GM23338 (cell line): ENCODE measurements around the gene CTNNA1. TPM values are rescaled to one million over a fixed set of nuclear protein-coding genes. Genes with fewer than 3 reads are reported as not detected.
A peak's percentile ranks its signal among the peaks of the same experiment; 100 is the strongest.

Experiments used
- ATAC-seq: fragments of 200-7000 bp; cut with Tn5 transposase; 3 replicates; pipeline ENCODE4 v1.9.1; 2020
- DNase-seq: peaks from one replicate; pipeline ENCODE4 v3.0.0-alpha.2; 2015; ENCODE audit warnings: low spot score
- H2AFZ ChIP-seq: fragments of 200-600 bp; sonication (generic); 2 replicates; pipeline ENCODE4 v1.8.0; 2016; ENCODE audit warnings: antibody characterized with exemption, mild to moderate bottlenecking, moderate library complexity
- H3F3A ChIP-seq: fragments of 200-600 bp; sonication (generic); replicated peaks from 2 replicates; pipeline ENCODE4 v1.8.0; 2017; ENCODE audit warnings: antibody characterized with exemption, mixed run types, low read depth
- H3K27ac ChIP-seq: fragments of 200-600 bp; sonication (generic); 2 replicates; pipeline ENCODE4 v1.6.1; 2016; ENCODE audit warnings: low read depth
- H3K27me3 ChIP-seq: fragments of 200-600 bp; sonication (generic); 2 replicates; pipeline ENCODE4 v1.8.0; 2016; ENCODE audit warnings: mild to moderate bottlenecking, mixed run types, moderate library complexity; ENCODE audit not compliant: insufficient read depth
- H3K36me3 ChIP-seq: fragments of 200-600 bp; sonication (generic); 2 replicates; pipeline ENCODE4 v1.8.0; 2016; ENCODE audit warnings: mild to moderate bottlenecking; ENCODE audit not compliant: insufficient read depth
- H3K4me1 ChIP-seq: fragments of 200-600 bp; sonication (generic); 2 replicates; pipeline ENCODE4 v1.8.0; 2016; ENCODE audit warnings: mild to moderate bottlenecking, moderate library complexity; ENCODE audit not compliant: insufficient read depth
- H3K4me2 ChIP-seq: fragments of 200-600 bp; sonication (generic); 2 replicates; pipeline ENCODE4 v1.7.1; 2017; ENCODE audit warnings: mixed run types
- H3K4me3 ChIP-seq: fragments of 200-600 bp; sonication (generic); 2 replicates; pipeline ENCODE4 v1.6.1; 2016; ENCODE audit warnings: mixed run types
- H3K79me2 ChIP-seq: fragments of 200-600 bp; sonication (generic); replicated peaks from 2 replicates; pipeline ENCODE4 v1.8.0; 2017; ENCODE audit warnings: mild to moderate bottlenecking; ENCODE audit not compliant: insufficient read depth
- H3K9me2 ChIP-seq: fragments of 200-600 bp; sonication (generic); 2 replicates; pipeline ENCODE4 v1.8.0; 2017; ENCODE audit not compliant: insufficient read depth
- H4K20me1 ChIP-seq: fragments of 200-600 bp; sonication (generic); replicated peaks from 2 replicates; pipeline ENCODE4 v1.8.0; 2017; ENCODE audit warnings: mild to moderate bottlenecking; ENCODE audit not compliant: insufficient read depth
- H3K27ac Mint-ChIP-seq: 2 replicates; pipeline ENCODE4 v1.8.0; 2020; ENCODE audit warnings: inconsistent platforms, mild to moderate bottlenecking, moderate library complexity, mixed read lengths
- H3K27me3 Mint-ChIP-seq: 3 replicates; pipeline ENCODE4 v1.8.0; 2022; ENCODE audit warnings: low read depth, mild to moderate bottlenecking, moderate library complexity, mixed read lengths, inconsistent platforms; ENCODE audit not compliant: insufficient read depth, poor library complexity
- H3K36me3 Mint-ChIP-seq: 3 replicates; pipeline ENCODE4 v1.8.0; 2021; ENCODE audit warnings: low read depth, mild to moderate bottlenecking, inconsistent platforms, moderate library complexity, mixed read lengths
- H3K4me1 Mint-ChIP-seq: 3 replicates; pipeline ENCODE4 v1.8.0; 2020; ENCODE audit warnings: mild to moderate bottlenecking, inconsistent platforms, mixed read lengths
- H3K4me3 Mint-ChIP-seq: 3 replicates; pipeline ENCODE4 v1.8.0; 2021; ENCODE audit warnings: moderate library complexity, mild to moderate bottlenecking, inconsistent platforms, mixed read lengths
- H3K9me3 Mint-ChIP-seq: 3 replicates; pipeline ENCODE4 v1.8.0; 2020; ENCODE audit warnings: moderate library complexity, mild to moderate bottlenecking, inconsistent platforms, mixed read lengths
- CREB1 ChIP-seq: fragments of 250-450 bp; sonication (Bioruptor Pico); IDR thresholded peaks from 2 replicates; pipeline ENCODE4 v1.5.0; 2020; ENCODE audit warnings: low read depth, mild to moderate bottlenecking, moderate library complexity
- CTCF ChIP-seq, 2 experiments: fragments of 200-600 bp in 1 of 2; sonication (generic) in 1 of 2; conservative IDR thresholded peaks; 2 replicates each; pipeline versions ENCODE4 v1.5.1 to v1.6.1; 2016 to 2017; ENCODE audit warnings: antibody characterized with exemption in 2 of 2, low read depth in 2 of 2, mild to moderate bottlenecking in 2 of 2, moderate library complexity in 1 of 2
- EZH2 ChIP-seq: fragments of 200-600 bp; sonication (generic); IDR thresholded peaks from one replicate; pipeline ENCODE4 v1.8.0; 2017; ENCODE audit warnings: antibody characterized with exemption, mild to moderate bottlenecking, low read depth; ENCODE audit not compliant: unreplicated experiment
- EZH2phosphoT487 ChIP-seq: fragments of 200-600 bp; sonication (generic); IDR thresholded peaks from one replicate; pipeline ENCODE4 v1.8.1; 2018; ENCODE audit warnings: antibody characterized with exemption; ENCODE audit not compliant: unreplicated experiment
- JUNB ChIP-seq: IDR thresholded peaks from one replicate; pipeline ENCODE4 v1.6.1; 2016; ENCODE audit warnings: antibody characterized with exemption; ENCODE audit not compliant: unreplicated experiment
- NANOG ChIP-seq: IDR thresholded peaks from 2 replicates; pipeline ENCODE4 v1.6.1; 2016; ENCODE audit warnings: antibody characterized with exemption, borderline replicate concordance
- POLR2AphosphoS5 ChIP-seq: IDR thresholded peaks from 2 replicates; pipeline ENCODE4 v1.6.1; 2016; ENCODE audit warnings: antibody characterized with exemption, low read depth
- REST ChIP-seq: IDR thresholded peaks from one replicate; pipeline ENCODE4 v1.6.1; 2018; ENCODE audit warnings: antibody characterized with exemption; ENCODE audit not compliant: unreplicated experiment
- STAT1 ChIP-seq: IDR thresholded peaks from one replicate; pipeline ENCODE4 v1.6.1; 2016; ENCODE audit warnings: antibody characterized with exemption; ENCODE audit not compliant: unreplicated experiment
- ZNF114 ChIP-seq: fragments of 250-450 bp; sonication (Bioruptor Pico); IDR thresholded peaks from 2 replicates; pipeline ENCODE4 v1.5.0; 2020; ENCODE audit warnings: mild to moderate bottlenecking, moderate library complexity
- ZNF331 ChIP-seq: fragments of 250-450 bp; sonication (Bioruptor Pico); IDR thresholded peaks from 2 replicates; pipeline ENCODE4 v1.5.0; 2020; ENCODE audit warnings: low read depth, mild to moderate bottlenecking, moderate library complexity
- polyA plus RNA-seq: library from polyadenylated mRNA; unstranded; fragments of >200 nt; fragmentation: Nextera tagmentation; extraction: Ambion mirVana; gene quantifications from 2 replicates; pipeline ENCODE4 v1.2.1, GENCODE V29; 2016
- total RNA-seq: library from RNA; depleted of rRNA; stranded (reverse); fragments of >200 nt; shearing (Covaris generic); gene quantifications from 2 replicates; pipeline ENCODE4 v1.2.3, GENCODE V29; 2014
- TF ChIP-seq, protein P1 (sequence below): fragments of 250-450 bp; sonication (Bioruptor Pico); IDR thresholded peaks from 2 replicates; pipeline ENCODE4 v1.5.0; 2020; ENCODE audit warnings: mild to moderate bottlenecking, moderate library complexity
- TF ChIP-seq, protein P2 (sequence below): IDR thresholded peaks from 2 replicates; pipeline ENCODE4 v1.6.1; 2016; ENCODE audit warnings: antibody characterized with exemption

CTNNA1 gene
- total and polyA plus RNA-seq, 2 experiments from 2014 or later = 111 to 348 TPM

DNA sequence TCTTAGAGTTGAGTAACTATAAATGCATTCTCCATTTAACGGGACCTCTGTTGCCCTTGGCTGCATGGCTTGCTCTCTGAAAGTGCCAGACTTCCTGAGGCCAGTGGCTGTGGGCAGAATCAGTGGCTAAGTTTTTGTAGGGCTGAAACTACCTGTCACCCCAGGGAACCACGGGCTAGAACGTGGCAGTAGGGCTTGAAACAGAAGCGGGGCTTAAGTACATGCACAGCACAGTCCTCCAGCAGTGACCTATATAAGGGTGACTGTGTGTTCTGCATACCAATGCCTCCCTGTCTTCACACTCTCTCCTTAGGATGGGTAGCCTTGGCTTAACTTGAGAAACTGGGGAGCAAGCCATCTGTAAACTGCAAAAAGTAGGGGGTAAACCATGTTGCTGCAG is 165.5 kb downstream of the CTNNA1 start:
- no peak overlapping the region for H2AFZ ChIP-seq
- peaks cover 10% of the 10 kb centered on the region; the same call in 1 of the 2 replicates for H3K79me2 ChIP-seq
- no peaks in the 10 kb centered on the region for H3F3A ChIP-seq
- no peak overlapping the region for H3K27ac ChIP-seq
- peaks cover 21% of the 10 kb centered on the region; the same call in 2 of the 3 replicates for H3K36me3 Mint-ChIP-seq
- H3K27me3 Mint-ChIP-seq = peaks cover 3% of the 10 kb centered on the region
- no peaks in the 10 kb centered on the region for H3K9me3 Mint-ChIP-seq
- peaks cover 10% of the 10 kb centered on the region; the same call in 2 of the 3 replicates for H3K4me1 Mint-ChIP-seq
- ATAC-seq = peak; percentile 89
- no peak overlapping the region for H3K4me2 ChIP-seq
- no peak overlapping the region for H3K4me3 Mint-ChIP-seq
- no peak overlapping the region for H3K27ac Mint-ChIP-seq
- no peaks in the 10 kb centered on the region for H3K36me3 ChIP-seq
- H3K4me1 ChIP-seq = no peaks in the 10 kb centered on the region; the same call in 1 of the 2 replicates
- H3K9me2 ChIP-seq = no peaks in the 10 kb centered on the region
- no peaks in the 10 kb centered on the region for H3K27me3 ChIP-seq
- no peak for DNase-seq
- no peaks in the 10 kb centered on the region; the same call in 1 of the 2 replicates for H4K20me1 ChIP-seq
- H3K4me3 ChIP-seq = no peak overlapping the region
- TF ChIP-seq STAT1 (no peak), JUNB (no peak), REST (no peak), NANOG (no peak), CTCF (conservative IDR thresholded peaks at IDR 0.05; ENCODE audit: low read depth in 2 of 2) (no peak), EZH2 (no peak), ZNF331 (CRISPR knock-in tag) (no peak), EZH2phosphoT487 (no peak), CREB1 (no peak), ZNF114 (no peak), POLR2AphosphoS5 (no peak)
- TF ChIP-seq, protein P1, sequence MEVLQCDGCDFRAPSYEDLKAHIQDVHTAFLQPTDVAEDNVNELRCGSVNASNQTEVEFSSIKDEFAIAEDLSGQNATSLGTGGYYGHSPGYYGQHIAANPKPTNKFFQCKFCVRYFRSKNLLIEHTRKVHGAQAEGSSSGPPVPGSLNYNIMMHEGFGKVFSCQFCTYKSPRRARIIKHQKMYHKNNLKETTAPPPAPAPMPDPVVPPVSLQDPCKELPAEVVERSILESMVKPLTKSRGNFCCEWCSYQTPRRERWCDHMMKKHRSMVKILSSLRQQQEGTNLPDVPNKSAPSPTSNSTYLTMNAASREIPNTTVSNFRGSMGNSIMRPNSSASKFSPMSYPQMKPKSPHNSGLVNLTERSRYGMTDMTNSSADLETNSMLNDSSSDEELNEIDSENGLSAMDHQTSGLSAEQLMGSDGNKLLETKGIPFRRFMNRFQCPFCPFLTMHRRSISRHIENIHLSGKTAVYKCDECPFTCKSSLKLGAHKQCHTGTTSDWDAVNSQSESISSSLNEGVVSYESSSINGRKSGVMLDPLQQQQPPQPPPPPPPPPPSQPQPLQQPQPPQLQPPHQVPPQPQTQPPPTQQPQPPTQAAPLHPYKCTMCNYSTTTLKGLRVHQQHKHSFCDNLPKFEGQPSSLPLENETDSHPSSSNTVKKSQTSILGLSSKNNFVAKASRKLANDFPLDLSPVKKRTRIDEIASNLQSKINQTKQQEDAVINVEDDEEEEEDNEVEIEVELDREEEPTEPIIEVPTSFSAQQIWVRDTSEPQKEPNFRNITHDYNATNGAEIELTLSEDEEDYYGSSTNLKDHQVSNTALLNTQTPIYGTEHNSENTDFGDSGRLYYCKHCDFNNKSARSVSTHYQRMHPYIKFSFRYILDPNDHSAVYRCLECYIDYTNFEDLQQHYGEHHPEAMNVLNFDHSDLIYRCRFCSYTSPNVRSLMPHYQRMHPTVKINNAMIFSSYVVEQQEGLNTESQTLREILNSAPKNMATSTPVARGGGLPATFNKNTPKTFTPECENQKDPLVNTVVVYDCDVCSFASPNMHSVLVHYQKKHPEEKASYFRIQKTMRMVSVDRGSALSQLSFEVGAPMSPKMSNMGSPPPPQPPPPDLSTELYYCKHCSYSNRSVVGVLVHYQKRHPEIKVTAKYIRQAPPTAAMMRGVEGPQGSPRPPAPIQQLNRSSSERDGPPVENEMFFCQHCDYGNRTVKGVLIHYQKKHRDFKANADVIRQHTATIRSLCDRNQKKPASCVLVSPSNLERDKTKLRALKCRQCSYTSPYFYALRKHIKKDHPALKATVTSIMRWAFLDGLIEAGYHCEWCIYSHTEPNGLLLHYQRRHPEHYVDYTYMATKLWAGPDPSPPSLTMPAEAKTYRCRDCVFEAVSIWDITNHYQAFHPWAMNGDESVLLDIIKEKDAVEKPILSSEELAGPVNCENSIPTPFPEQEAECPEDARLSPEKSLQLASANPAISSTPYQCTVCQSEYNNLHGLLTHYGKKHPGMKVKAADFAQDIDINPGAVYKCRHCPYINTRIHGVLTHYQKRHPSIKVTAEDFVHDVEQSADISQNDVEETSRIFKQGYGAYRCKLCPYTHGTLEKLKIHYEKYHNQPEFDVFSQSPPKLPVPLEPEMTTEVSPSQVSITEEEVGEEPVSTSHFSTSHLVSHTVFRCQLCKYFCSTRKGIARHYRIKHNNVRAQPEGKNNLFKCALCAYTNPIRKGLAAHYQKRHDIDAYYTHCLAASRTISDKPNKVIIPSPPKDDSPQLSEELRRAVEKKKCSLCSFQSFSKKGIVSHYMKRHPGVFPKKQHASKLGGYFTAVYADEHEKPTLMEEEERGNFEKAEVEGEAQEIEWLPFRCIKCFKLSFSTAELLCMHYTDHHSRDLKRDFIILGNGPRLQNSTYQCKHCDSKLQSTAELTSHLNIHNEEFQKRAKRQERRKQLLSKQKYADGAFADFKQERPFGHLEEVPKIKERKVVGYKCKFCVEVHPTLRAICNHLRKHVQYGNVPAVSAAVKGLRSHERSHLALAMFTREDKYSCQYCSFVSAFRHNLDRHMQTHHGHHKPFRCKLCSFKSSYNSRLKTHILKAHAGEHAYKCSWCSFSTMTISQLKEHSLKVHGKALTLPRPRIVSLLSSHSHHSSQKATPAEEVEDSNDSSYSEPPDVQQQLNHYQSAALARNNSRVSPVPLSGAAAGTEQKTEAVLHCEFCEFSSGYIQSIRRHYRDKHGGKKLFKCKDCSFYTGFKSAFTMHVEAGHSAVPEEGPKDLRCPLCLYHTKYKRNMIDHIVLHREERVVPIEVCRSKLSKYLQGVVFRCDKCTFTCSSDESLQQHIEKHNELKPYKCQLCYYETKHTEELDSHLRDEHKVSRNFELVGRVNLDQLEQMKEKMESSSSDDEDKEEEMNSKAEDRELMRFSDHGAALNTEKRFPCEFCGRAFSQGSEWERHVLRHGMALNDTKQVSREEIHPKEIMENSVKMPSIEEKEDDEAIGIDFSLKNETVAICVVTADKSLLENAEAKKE (CRISPR knock-in tag) = no peak
- TF ChIP-seq, protein P2, sequence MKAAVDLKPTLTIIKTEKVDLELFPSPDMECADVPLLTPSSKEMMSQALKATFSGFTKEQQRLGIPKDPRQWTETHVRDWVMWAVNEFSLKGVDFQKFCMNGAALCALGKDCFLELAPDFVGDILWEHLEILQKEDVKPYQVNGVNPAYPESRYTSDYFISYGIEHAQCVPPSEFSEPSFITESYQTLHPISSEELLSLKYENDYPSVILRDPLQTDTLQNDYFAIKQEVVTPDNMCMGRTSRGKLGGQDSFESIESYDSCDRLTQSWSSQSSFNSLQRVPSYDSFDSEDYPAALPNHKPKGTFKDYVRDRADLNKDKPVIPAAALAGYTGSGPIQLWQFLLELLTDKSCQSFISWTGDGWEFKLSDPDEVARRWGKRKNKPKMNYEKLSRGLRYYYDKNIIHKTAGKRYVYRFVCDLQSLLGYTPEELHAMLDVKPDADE = no peak
